Measurements from ENCODE around the gene MOCS2.
A peak's percentile ranks its signal among the peaks of the same experiment; 100 is the strongest.

The MOCS2 gene, protein sequence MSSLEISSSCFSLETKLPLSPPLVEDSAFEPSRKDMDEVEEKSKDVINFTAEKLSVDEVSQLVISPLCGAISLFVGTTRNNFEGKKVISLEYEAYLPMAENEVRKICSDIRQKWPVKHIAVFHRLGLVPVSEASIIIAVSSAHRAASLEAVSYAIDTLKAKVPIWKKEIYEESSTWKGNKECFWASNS

DNA sequence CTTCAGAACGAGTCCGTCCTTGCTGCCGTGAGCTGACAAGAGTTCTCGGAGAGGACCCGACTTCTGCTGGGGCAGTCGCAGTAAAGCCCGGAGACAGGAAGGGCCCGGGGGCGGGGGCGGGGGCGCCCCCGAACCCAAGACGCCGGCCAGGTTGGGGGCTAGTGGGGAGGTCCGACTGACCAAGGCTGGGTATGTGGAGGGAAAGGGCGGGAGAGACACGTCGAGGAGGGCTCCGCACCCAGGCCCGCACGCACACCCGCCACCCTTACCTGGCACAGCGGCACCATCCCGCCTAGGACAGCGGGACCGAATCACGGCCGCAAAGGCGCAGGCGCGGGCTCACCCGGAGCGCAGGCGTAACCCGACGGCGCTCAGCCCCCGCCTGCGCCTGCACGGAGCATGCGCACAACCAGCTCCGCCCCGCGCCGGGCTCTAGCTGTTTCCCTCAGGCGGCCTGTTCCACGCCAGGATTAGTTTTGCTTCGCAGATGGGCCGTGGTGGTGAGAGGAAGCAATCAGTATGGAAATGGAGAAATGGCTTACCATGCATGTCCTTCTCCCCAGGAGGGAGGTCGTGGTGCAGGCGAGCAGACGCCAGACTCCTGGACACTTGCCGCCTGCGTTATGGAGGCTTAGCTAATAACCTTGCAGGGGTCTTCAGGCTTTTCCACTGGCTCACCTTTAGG, at the start of gene MOCS2:
Gene MOCS2, minus strand, starts transcription at position 315 of the 685 bp plus-strand sequence. CDS start 2,583 bp downstream, outside the sequence.
- peaks cover 0 to 25% (median 18%) of the 10 kb centered on the region in 5 donors for H3K4me1 ChIP-seq (ENCODE audit: control insufficient read depth in 5 of 5, insufficient read depth in 5 of 5, low read length in 5 of 5)
- peak within 1 kb of the TSS; percentile 78 to 91 (median 85) for H3K9ac ChIP-seq (ENCODE audit: low read length in 5 of 5)
- peaks cover 0 to 2% (median 0%) of the 10 kb centered on the region in 5 donors for H3K9me3 ChIP-seq (ENCODE audit: control insufficient read depth in 5 of 5, low read length in 5 of 5)
- no peaks in the 10 kb centered on the region for H3K27me3 ChIP-seq (ENCODE audit: control insufficient read depth in 5 of 5, insufficient read depth in 4 of 5, low read length in 5 of 5)
- peaks cover under 1 to 9% (median 6%) of the 10 kb centered on the region in 5 donors for H3K36me3 ChIP-seq (ENCODE audit: control insufficient read depth in 5 of 5, insufficient read depth in 5 of 5, low read length in 5 of 5)
- peak within 1 kb of the TSS; percentile 61 for H3K27ac ChIP-seq (ENCODE audit: low read depth, low read length)
- peak within 1 kb of the TSS; percentile 84 to 98 (median 90) for H3K4me3 ChIP-seq (ENCODE audit: low read depth in 1 of 5, low read length in 5 of 5)

- no peaks in the 10 kb centered on the region for H3K27me3 ChIP-seq (ENCODE audit: control insufficient read depth in 5 of 5, insufficient read depth in 4 of 5, low read length in 5 of 5)
- no peaks in the 10 kb centered on the region for H3K9me3 ChIP-seq (ENCODE audit: control insufficient read depth in 5 of 5, low read length in 5 of 5)
- no peaks in the 10 kb centered on the region for H3K4me1 ChIP-seq (ENCODE audit: control insufficient read depth in 5 of 5, insufficient read depth in 5 of 5, low read length in 5 of 5)
- H3K4me3 ChIP-seq (ENCODE audit: low read depth in 1 of 5, low read length in 5 of 5) = no peak overlapping the region
- no peak overlapping the region for H3K9ac ChIP-seq (ENCODE audit: low read length in 5 of 5)
- H3K36me3 ChIP-seq (ENCODE audit: control insufficient read depth in 5 of 5, insufficient read depth in 5 of 5, low read length in 5 of 5) = no peaks in the 10 kb centered on the region
- H3K27ac ChIP-seq (ENCODE audit: low read depth, low read length) = no peak overlapping the region
Measured at GRCh38 chr5:53151713-53152458, 42.3 kb upstream of the MOCS2 start.

DNA sequence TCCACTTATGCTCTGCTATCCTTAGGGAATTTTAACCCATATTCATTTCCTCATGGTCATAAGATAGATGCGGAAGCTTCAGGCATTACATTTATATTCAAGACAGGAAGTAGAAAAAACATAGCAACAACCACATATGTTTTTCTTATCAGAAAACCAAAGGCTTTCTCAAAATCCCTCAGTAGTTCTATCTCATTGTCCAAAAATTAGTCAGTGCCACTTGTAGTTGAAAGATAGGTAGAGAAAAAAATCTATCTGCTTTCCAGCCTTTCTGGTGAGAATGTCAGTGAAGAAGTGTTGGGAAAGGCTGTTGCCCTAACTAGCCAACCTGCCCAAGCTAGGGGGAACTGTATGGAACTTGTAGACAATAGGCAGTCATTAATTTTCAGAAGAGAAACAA, 23.5 kb upstream of the MOCS2 start:
- Histone ChIP-seq H3K27me3 (ENCODE audit: control insufficient read depth in 5 of 5, insufficient read depth in 4 of 5, low read length in 5 of 5) (no peaks in the 10 kb centered on the region), H3K36me3 (ENCODE audit: control insufficient read depth in 5 of 5, insufficient read depth in 5 of 5, low read length in 5 of 5) (no peaks in the 10 kb centered on the region), H3K4me3 (ENCODE audit: low read depth in 1 of 5, low read length in 5 of 5) (no peak overlapping the region), H3K9ac (ENCODE audit: low read length in 5 of 5) (no peak overlapping the region), H3K27ac (ENCODE audit: low read depth, low read length) (no peak overlapping the region), H3K9me3 (ENCODE audit: control insufficient read depth in 5 of 5, low read length in 5 of 5) (no peaks in the 10 kb centered on the region), H3K4me1 (ENCODE audit: control insufficient read depth in 5 of 5, insufficient read depth in 5 of 5, low read length in 5 of 5) (no peaks in the 10 kb centered on the region)

DNA sequence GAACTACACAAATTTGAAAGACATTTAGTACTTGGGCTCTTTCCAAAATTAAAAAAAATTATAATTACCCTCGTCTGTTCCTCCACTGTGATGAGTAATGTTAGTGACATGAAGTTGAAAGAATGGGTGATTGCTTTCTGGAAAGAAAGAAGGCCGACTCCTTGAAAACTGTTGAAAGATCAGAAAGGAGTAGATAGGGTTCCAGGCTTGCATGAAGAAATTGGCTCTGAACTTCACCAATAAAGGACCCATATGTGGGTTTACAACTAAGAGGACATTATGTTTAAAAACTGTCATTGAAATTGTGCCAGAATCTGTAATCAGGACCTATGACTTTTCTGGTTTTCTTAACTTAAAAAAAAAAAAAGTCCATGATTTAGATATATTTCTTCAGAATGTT, 20.7 kb upstream of the MOCS2 start:
- Histone ChIP-seq H3K27ac (ENCODE audit: low read depth, low read length) (no peak overlapping the region), H3K9me3 (ENCODE audit: control insufficient read depth in 5 of 5, low read length in 5 of 5) (no peaks in the 10 kb centered on the region), H3K4me3 (ENCODE audit: low read depth in 1 of 5, low read length in 5 of 5) (no peak overlapping the region), H3K36me3 (ENCODE audit: control insufficient read depth in 5 of 5, insufficient read depth in 5 of 5, low read length in 5 of 5) (no peaks in the 10 kb centered on the region), H3K4me1 (ENCODE audit: control insufficient read depth in 5 of 5, insufficient read depth in 5 of 5, low read length in 5 of 5) (no peaks in the 10 kb centered on the region), H3K9ac (ENCODE audit: low read length in 5 of 5) (no peak overlapping the region), H3K27me3 (ENCODE audit: control insufficient read depth in 5 of 5, insufficient read depth in 4 of 5, low read length in 5 of 5) (no peaks in the 10 kb centered on the region)

DNA sequence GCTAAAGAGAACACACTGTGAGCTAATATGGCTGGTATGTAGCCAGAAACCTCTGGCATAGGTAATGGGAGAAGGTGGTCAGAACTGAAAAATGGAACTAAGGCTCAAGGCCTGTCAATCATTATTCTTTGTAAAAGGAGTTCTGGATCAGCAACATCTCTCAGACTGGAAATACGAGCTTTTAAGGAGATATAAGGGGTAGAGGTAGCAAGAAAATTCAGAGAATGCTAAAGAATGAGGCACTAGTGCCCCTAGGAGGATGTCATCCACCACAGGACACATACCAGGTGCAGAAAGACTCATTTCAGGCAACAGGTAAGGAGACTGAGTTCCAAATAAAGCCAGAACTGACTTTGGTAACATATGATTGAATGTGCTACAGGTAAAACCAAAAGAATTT, 18.9 kb upstream of the MOCS2 start:
- Histone ChIP-seq H3K36me3 (ENCODE audit: control insufficient read depth in 5 of 5, insufficient read depth in 5 of 5, low read length in 5 of 5) (no peaks in the 10 kb centered on the region), H3K9me3 (ENCODE audit: control insufficient read depth in 5 of 5, low read length in 5 of 5) (no peaks in the 10 kb centered on the region), H3K4me3 (ENCODE audit: low read depth in 1 of 5, low read length in 5 of 5) (no peak overlapping the region), H3K27ac (ENCODE audit: low read depth, low read length) (no peak overlapping the region), H3K9ac (ENCODE audit: low read length in 5 of 5) (no peak overlapping the region), H3K27me3 (ENCODE audit: control insufficient read depth in 5 of 5, insufficient read depth in 4 of 5, low read length in 5 of 5) (no peaks in the 10 kb centered on the region), H3K4me1 (ENCODE audit: control insufficient read depth in 5 of 5, insufficient read depth in 5 of 5, low read length in 5 of 5) (no peaks in the 10 kb centered on the region)

DNA sequence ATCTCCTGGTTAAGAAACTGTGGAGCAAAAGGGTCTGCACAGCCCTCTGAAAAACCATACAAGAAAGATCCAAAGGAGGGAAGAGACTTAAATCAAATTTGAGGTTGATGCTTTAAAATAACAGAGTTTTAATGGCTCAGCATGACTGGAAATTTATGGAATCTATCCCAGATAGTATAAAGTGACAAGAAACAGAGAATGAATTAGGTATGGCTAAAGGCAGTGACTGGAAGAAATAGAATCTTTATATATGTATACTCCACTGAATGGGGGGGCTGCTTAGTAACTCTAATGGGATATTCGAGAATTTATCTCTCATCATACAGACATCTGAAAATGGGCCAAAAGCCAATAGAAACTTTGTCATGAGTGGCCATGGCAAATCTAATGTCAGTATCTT, 17.6 kb upstream of the MOCS2 start:
- no peaks in the 10 kb centered on the region for H3K27me3 ChIP-seq (ENCODE audit: control insufficient read depth in 5 of 5, insufficient read depth in 4 of 5, low read length in 5 of 5)
- no peaks in the 10 kb centered on the region for H3K4me1 ChIP-seq (ENCODE audit: control insufficient read depth in 5 of 5, insufficient read depth in 5 of 5, low read length in 5 of 5)
- no peaks in the 10 kb centered on the region for H3K9me3 ChIP-seq (ENCODE audit: control insufficient read depth in 5 of 5, low read length in 5 of 5)
- H3K36me3 ChIP-seq (ENCODE audit: control insufficient read depth in 5 of 5, insufficient read depth in 5 of 5, low read length in 5 of 5) = no peaks in the 10 kb centered on the region
- no peak overlapping the region for H3K4me3 ChIP-seq (ENCODE audit: low read depth in 1 of 5, low read length in 5 of 5)
- H3K9ac ChIP-seq (ENCODE audit: low read length in 5 of 5) = no peak overlapping the region
- H3K27ac ChIP-seq (ENCODE audit: low read depth, low read length) = no peak overlapping the region

DNA sequence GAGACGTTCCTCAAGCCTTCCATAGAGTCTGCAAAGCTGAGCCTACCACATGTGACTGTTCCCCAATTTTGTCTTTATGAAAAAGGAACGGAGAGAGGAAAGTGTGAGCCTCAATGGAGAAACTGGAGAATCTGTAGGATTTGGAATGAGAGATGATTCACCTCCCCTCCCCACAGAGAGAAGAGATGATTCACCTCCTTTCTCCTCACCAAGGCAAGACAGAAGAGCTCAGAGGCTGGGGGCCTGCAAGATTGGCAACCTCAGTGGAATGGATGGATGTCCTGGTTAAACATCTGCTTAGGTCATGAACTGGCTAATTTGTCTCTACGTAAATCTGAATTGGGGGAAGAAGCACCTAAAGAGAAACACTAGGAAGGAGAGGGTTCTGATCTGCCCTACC, 17.0 kb upstream of the MOCS2 start:
- Histone ChIP-seq H3K4me1 (ENCODE audit: control insufficient read depth in 5 of 5, insufficient read depth in 5 of 5, low read length in 5 of 5) (no peaks in the 10 kb centered on the region), H3K9me3 (ENCODE audit: control insufficient read depth in 5 of 5, low read length in 5 of 5) (no peaks in the 10 kb centered on the region), H3K27ac (ENCODE audit: low read depth, low read length) (no peak overlapping the region), H3K4me3 (ENCODE audit: low read depth in 1 of 5, low read length in 5 of 5) (no peak overlapping the region), H3K9ac (ENCODE audit: low read length in 5 of 5) (no peak overlapping the region), H3K27me3 (ENCODE audit: control insufficient read depth in 5 of 5, insufficient read depth in 4 of 5, low read length in 5 of 5) (no peaks in the 10 kb centered on the region), H3K36me3 (ENCODE audit: control insufficient read depth in 5 of 5, insufficient read depth in 5 of 5, low read length in 5 of 5) (no peaks in the 10 kb centered on the region)

DNA sequence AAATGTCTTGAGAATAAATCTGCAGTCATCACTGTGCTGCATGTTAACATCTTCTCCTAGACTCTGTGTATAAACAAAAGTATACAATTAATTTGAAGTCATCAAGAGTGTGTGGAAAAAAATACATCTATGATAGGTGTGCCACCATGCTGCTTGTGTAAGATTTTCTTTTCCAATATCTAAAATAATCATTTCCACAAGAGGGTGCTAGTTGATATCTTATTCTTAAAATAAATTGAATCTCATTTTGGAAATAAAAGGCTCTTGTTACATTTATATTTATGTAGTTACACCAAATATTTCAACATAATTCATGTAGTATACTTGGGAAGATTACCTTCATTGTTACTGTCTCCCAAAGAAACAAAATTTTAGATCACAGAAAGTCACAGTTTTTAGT, 14.1 kb upstream of the MOCS2 start:
- Histone ChIP-seq H3K9ac (ENCODE audit: low read length in 5 of 5) (no peak overlapping the region), H3K4me1 (ENCODE audit: control insufficient read depth in 5 of 5, insufficient read depth in 5 of 5, low read length in 5 of 5) (no peaks in the 10 kb centered on the region), H3K36me3 (ENCODE audit: control insufficient read depth in 5 of 5, insufficient read depth in 5 of 5, low read length in 5 of 5) (no peaks in the 10 kb centered on the region), H3K27me3 (ENCODE audit: control insufficient read depth in 5 of 5, insufficient read depth in 4 of 5, low read length in 5 of 5) (no peaks in the 10 kb centered on the region), H3K9me3 (ENCODE audit: control insufficient read depth in 5 of 5, low read length in 5 of 5) (no peaks in the 10 kb centered on the region), H3K27ac (ENCODE audit: low read depth, low read length) (no peak overlapping the region), H3K4me3 (ENCODE audit: low read depth in 1 of 5, low read length in 5 of 5) (no peak overlapping the region)

DNA sequence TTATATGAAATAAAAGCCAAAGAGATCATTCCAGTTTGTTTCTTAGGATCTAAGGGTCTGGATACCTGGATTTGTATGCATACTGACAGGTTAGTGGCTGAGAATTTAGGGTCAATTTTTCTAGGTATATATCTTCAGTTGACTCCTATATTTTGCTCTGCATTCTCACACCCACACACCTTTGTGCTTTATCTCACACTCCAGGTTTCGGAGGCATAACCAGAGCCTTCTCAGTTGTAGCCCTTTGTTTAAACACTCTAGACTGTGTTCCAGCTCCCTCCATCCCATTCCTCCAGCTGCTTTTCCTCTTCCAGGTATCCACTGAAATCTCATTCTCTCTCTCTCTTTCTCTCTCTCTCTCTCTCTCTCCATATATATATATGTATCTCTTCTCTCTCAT, 10.6 kb upstream of the MOCS2 start:
- Histone ChIP-seq H3K9ac (ENCODE audit: low read length in 5 of 5) (no peak overlapping the region), H3K36me3 (ENCODE audit: control insufficient read depth in 5 of 5, insufficient read depth in 5 of 5, low read length in 5 of 5) (no peaks in the 10 kb centered on the region), H3K4me1 (ENCODE audit: control insufficient read depth in 5 of 5, insufficient read depth in 5 of 5, low read length in 5 of 5) (no peaks in the 10 kb centered on the region), H3K9me3 (ENCODE audit: control insufficient read depth in 5 of 5, low read length in 5 of 5) (no peaks in the 10 kb centered on the region), H3K27ac (ENCODE audit: low read depth, low read length) (no peak overlapping the region), H3K27me3 (ENCODE audit: control insufficient read depth in 5 of 5, insufficient read depth in 4 of 5, low read length in 5 of 5) (no peaks in the 10 kb centered on the region), H3K4me3 (ENCODE audit: low read depth in 1 of 5, low read length in 5 of 5) (no peak overlapping the region)

DNA sequence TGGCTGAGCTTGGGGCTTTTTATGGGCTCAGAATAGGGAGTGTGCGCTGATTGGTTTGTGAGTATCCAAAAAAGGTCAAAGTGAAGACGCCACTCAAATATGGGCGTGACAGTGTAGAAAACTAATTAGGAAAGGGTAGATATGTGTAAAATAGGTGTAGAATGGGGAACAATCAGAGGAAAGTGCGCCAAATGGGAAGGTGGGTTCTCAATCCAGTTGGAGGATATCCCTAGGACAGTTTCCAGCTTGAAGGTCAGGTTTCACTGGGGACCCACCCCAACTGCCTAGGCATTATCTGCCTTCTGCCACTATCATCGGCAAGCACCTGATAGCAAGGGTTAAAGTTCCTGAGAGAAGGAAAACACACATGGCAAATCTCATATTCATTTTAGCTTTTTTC, 9.3 kb upstream of the MOCS2 start:
- H3K9me3 ChIP-seq (ENCODE audit: control insufficient read depth in 5 of 5, low read length in 5 of 5) = no peaks in the 10 kb centered on the region
- H3K4me1 ChIP-seq (ENCODE audit: control insufficient read depth in 5 of 5, insufficient read depth in 5 of 5, low read length in 5 of 5) = no peaks in the 10 kb centered on the region
- H3K36me3 ChIP-seq (ENCODE audit: control insufficient read depth in 5 of 5, insufficient read depth in 5 of 5, low read length in 5 of 5) = peaks cover 0 to 3% (median 0%) of the 10 kb centered on the region in 5 donors
- no peak overlapping the region for H3K4me3 ChIP-seq (ENCODE audit: low read depth in 1 of 5, low read length in 5 of 5)
- H3K9ac ChIP-seq (ENCODE audit: low read length in 5 of 5) = no peak overlapping the region
- no peak overlapping the region for H3K27ac ChIP-seq (ENCODE audit: low read depth, low read length)
- H3K27me3 ChIP-seq (ENCODE audit: control insufficient read depth in 5 of 5, insufficient read depth in 4 of 5, low read length in 5 of 5) = no peaks in the 10 kb centered on the region

Data from subcutaneous abdominal adipose tissue (tissue), 5 donors.